HG03108 (cell line): Measurements from ENCODE around the gene ATP10B.

Experiments
- ATAC-seq: cut with Tn5 transposase; IDR thresholded peaks from one replicate; pipeline ENCODE4 v1.9.1; 2021; ENCODE audit warnings: moderate library complexity; ENCODE audit not compliant: unreplicated experiment

The ATP10B gene

GRCh38 chr5:160565376-160565775 is 286.6 kb downstream of the ATP10B start:
- no peak for ATAC-seq

GRCh38 chr5:160556846-160557245 is 295.2 kb downstream of the ATP10B start:
- no peak for ATAC-seq

GRCh38 chr5:160555971-160556631 is 295.9 kb downstream of the ATP10B start:
- no peak for ATAC-seq

GRCh38 chr5:160555581-160555970 is 296.4 kb downstream of the ATP10B start:
- ATAC-seq = no peak

- ATAC-seq = no peak
Observed at GRCh38 chr5:160550075-160550474, 301.9 kb downstream of the ATP10B start.

- no peak for ATAC-seq
Observed at GRCh38 chr5:160548949-160549645, 302.9 kb downstream of the ATP10B start.

GRCh38 chr5:160547872-160548271 is 304.1 kb downstream of the ATP10B start:
- ATAC-seq = no peak

- no peak for ATAC-seq
Observed at GRCh38 chr5:160547061-160547460, 304.9 kb downstream of the ATP10B start.

GRCh38 chr5:160545832-160546231 is 306.2 kb downstream of the ATP10B start:
- ATAC-seq = no peak

- ATAC-seq = no peak
Observed at GRCh38 chr5:160543395-160543794, 308.6 kb downstream of the ATP10B start.

GRCh38 chr5:160542840-160543239 is 309.2 kb downstream of the ATP10B start:
- ATAC-seq = no peak

GRCh38 chr5:160542281-160542680 is 309.7 kb downstream of the ATP10B start:
- ATAC-seq = no peak

GRCh38 chr5:160539431-160539830 is 312.6 kb downstream of the ATP10B start:
- ATAC-seq = no peak

- ATAC-seq = no peak
Observed at GRCh38 chr5:160537940-160538339, 314.1 kb downstream of the ATP10B start.

GRCh38 chr5:160537116-160537515 is 314.9 kb downstream of the ATP10B start:
- no peak for ATAC-seq

- ATAC-seq = no peak
Observed at GRCh38 chr5:160534914-160535313, 317.1 kb downstream of the ATP10B start.

GRCh38 chr5:160534125-160534524 is 317.9 kb downstream of the ATP10B start:
- ATAC-seq = no peak

- no peak for ATAC-seq
Observed at GRCh38 chr5:160525471-160526261, 326.3 kb downstream of the ATP10B start.

GRCh38 chr5:160524827-160525226 is 327.2 kb downstream of the ATP10B start:
- no peak for ATAC-seq

GRCh38 chr5:160523502-160524163 is 328.4 kb downstream of the ATP10B start:
- ATAC-seq = no peak

GRCh38 chr5:160521392-160521663 is 330.7 kb downstream of the ATP10B start:
- ATAC-seq = no peak
